Right renal pelvis (tissue), 4 donors: ENCODE results near the gene MYMK. TPM values are rescaled to one million over a fixed set of nuclear protein-coding genes. Genes with fewer than 3 reads are reported as not detected.

Experiments
- DNase-seq, 4 donors: peaks; one replicate each; pipeline ENCODE4 v3.0.0-alpha.2; 2013; ENCODE audit warnings: low read depth in 4 of 4, low spot score in 3 of 4, missing footprints in 1 of 4
- polyA plus RNA-seq, 4 donors: library from polyadenylated mRNA; unstranded; fragments of 120-200 nt; gene quantifications; one replicate each; pipeline ENCODE4 v1.2.1, GENCODE V29; 2013; ENCODE audit not compliant: insufficient read length in 4 of 4

MYMK gene
- polyA plus RNA-seq, 4 donors: 0.09 to 0.28 TPM; not detected in 2

- DNase-seq: no peak
Observed at GRCh38 chr9:133558191-133559126, 33.7 kb upstream of the MYMK start.

GRCh38 chr9:133557581-133557980, 32.8 kb upstream of the MYMK start:
- no peak for DNase-seq

- DNase-seq: no peak
Observed at GRCh38 chr9:133556354-133556753, 31.6 kb upstream of the MYMK start.

GRCh38 chr9:133554729-133555128, 30.0 kb upstream of the MYMK start:
- no peak for DNase-seq

GRCh38 chr9:133553973-133554713, 29.4 kb upstream of the MYMK start:
- DNase-seq: no peak

GRCh38 chr9:133553123-133553522, 28.4 kb upstream of the MYMK start:
- no peak for DNase-seq

- no peak for DNase-seq
Observed at GRCh38 chr9:133552236-133552635, 27.5 kb upstream of the MYMK start.

- DNase-seq: no peak
Observed at GRCh38 chr9:133551446-133551845, 26.7 kb upstream of the MYMK start.

- DNase-seq: no peak
Observed at GRCh38 chr9:133547116-133547515, 22.4 kb upstream of the MYMK start.

GRCh38 chr9:133546287-133546680, 21.5 kb upstream of the MYMK start:
- DNase-seq: no peak

GRCh38 chr9:133545494-133546286, 20.9 kb upstream of the MYMK start:
- no peak for DNase-seq

- no peak for DNase-seq
Observed at GRCh38 chr9:133543772-133544467, 19.2 kb upstream of the MYMK start.

- no peak for DNase-seq
Observed at GRCh38 chr9:133542002-133542401, 17.2 kb upstream of the MYMK start.

- no peak for DNase-seq
Observed at GRCh38 chr9:133540698-133541025, 15.9 kb upstream of the MYMK start.

GRCh38 chr9:133539991-133540697, 15.4 kb upstream of the MYMK start:
- no peak for DNase-seq

- no peak for DNase-seq
Observed at GRCh38 chr9:133538851-133539833, 14.4 kb upstream of the MYMK start.

- no peak for DNase-seq
Observed at GRCh38 chr9:133538176-133538575, 13.4 kb upstream of the MYMK start.

GRCh38 chr9:133537257-133537656, 12.5 kb upstream of the MYMK start:
- DNase-seq: no peak

- DNase-seq: no peak
Observed at GRCh38 chr9:133536536-133536935, 11.8 kb upstream of the MYMK start.
